ENCODE results near the gene PTPRT.

The PTPRT gene

DNA sequence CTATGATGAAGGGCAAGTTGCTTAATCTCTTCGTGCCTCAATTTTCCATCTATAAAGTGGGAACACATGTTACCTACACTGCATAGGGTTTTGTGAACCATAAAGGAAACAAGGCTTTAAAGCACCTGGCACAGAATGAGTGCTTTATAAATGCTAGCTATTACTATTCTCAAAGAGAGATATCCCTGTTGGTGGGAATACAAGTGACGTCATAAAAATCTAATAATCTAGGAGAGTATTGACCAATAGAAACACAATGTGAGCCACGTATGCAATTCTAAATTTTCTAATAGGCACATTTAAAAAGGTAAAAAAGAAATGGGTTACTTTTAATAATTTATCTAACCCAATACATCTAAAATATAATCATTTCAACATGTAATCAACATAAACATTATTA, 316.4 kb downstream of the PTPRT start:
- no peaks in the 10 kb centered on the region for H4K20me1 ChIP-seq (ENCODE audit: insufficient read depth, low read length)
- H3K27ac ChIP-seq (ENCODE audit: low read length), result no peak overlapping the region
- no peaks in the 10 kb centered on the region for H3K27me3 ChIP-seq (replicated peaks; ENCODE audit: insufficient read depth, low read length)
- no peak overlapping the region for H2AFZ ChIP-seq (ENCODE audit: low read length)
- DNase-seq, result no peak
- H3K4me2 ChIP-seq (ENCODE audit: low read depth, low read length), result no peak overlapping the region
- H3K4me1 ChIP-seq (ENCODE audit: low read length), result no peaks in the 10 kb centered on the region
- TF ChIP-seq EZH2phosphoT487 (IDR thresholded peaks at IDR 0.05; ENCODE audit: low read length), result no peak
- TF ChIP-seq, protein P1, sequence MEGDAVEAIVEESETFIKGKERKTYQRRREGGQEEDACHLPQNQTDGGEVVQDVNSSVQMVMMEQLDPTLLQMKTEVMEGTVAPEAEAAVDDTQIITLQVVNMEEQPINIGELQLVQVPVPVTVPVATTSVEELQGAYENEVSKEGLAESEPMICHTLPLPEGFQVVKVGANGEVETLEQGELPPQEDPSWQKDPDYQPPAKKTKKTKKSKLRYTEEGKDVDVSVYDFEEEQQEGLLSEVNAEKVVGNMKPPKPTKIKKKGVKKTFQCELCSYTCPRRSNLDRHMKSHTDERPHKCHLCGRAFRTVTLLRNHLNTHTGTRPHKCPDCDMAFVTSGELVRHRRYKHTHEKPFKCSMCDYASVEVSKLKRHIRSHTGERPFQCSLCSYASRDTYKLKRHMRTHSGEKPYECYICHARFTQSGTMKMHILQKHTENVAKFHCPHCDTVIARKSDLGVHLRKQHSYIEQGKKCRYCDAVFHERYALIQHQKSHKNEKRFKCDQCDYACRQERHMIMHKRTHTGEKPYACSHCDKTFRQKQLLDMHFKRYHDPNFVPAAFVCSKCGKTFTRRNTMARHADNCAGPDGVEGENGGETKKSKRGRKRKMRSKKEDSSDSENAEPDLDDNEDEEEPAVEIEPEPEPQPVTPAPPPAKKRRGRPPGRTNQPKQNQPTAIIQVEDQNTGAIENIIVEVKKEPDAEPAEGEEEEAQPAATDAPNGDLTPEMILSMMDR (IDR thresholded peaks at IDR 0.05; ENCODE audit: low read length), result no peak
- H3K79me2 ChIP-seq (ENCODE audit: low read length), result no peaks in the 10 kb centered on the region
- no peak overlapping the region for H3K9ac ChIP-seq (ENCODE audit: low read length)
- H3K36me3 ChIP-seq (replicated peaks; ENCODE audit: insufficient read depth, low read length), result no peaks in the 10 kb centered on the region
- no peak overlapping the region for H3K4me3 ChIP-seq (ENCODE audit: low read length)
- no peaks in the 10 kb centered on the region for H3K9me2 ChIP-seq (replicated peaks; ENCODE audit: insufficient read depth, low read length)
- no peaks in the 10 kb centered on the region for H3F3A ChIP-seq (ENCODE audit: insufficient read depth, low read length)
- H3K9me3 ChIP-seq (replicated peaks; ENCODE audit: insufficient read depth, low read length), result no peaks in the 10 kb centered on the region

DNA sequence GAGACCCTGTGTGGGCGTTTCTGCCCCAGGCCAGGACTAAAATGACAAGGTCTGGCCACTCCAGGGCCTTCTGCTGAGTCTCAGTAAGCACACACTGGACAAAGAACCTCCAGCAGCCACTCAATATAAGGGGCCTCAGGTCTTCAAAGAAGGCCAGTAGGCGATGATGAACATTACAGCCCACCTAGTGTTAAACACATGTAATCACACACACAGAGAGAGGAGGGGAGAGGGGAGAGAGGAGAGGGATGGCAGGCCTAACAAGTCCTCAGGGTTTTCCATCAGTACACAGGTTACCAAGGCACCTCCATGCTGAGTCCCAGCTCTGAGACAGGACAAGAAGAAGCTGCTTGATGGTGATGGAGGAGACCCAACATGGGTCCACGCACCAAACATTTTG, 325.6 kb downstream of the PTPRT start:
- Histone ChIP-seq H3K4me2 (ENCODE audit: low read depth, low read length) (no peak overlapping the region), H3K27me3 (replicated peaks; ENCODE audit: insufficient read depth, low read length) (no peaks in the 10 kb centered on the region), H3K9ac (ENCODE audit: low read length) (no peak overlapping the region), H3K9me2 (replicated peaks; ENCODE audit: insufficient read depth, low read length) (no peaks in the 10 kb centered on the region), H3K4me1 (ENCODE audit: low read length) (no peaks in the 10 kb centered on the region), H2AFZ (ENCODE audit: low read length) (no peak overlapping the region), H3K4me3 (ENCODE audit: low read length) (no peak overlapping the region), H3K9me3 (replicated peaks; ENCODE audit: insufficient read depth, low read length) (no peaks in the 10 kb centered on the region), H4K20me1 (ENCODE audit: insufficient read depth, low read length) (no peaks in the 10 kb centered on the region), H3K36me3 (replicated peaks; ENCODE audit: insufficient read depth, low read length) (no peaks in the 10 kb centered on the region), H3F3A (ENCODE audit: insufficient read depth, low read length) (no peaks in the 10 kb centered on the region), H3K79me2 (ENCODE audit: low read length) (no peaks in the 10 kb centered on the region), H3K27ac (ENCODE audit: low read length) (no peak overlapping the region)
- DNase-seq, result no peak
- no peak for TF ChIP-seq EZH2 (optimal IDR thresholded peaks at IDR 0.05; ENCODE audit: low read depth, low read length)
- TF ChIP-seq, protein P1 (IDR thresholded peaks at IDR 0.05; ENCODE audit: low read length), result no peak
- no peak for TF ChIP-seq EZH2phosphoT487 (IDR thresholded peaks at IDR 0.05; ENCODE audit: low read length)

- Histone ChIP-seq H2AFZ (ENCODE audit: low read length) (no peak overlapping the region), H3K9me2 (replicated peaks; ENCODE audit: insufficient read depth, low read length) (no peaks in the 10 kb centered on the region), H4K20me1 (ENCODE audit: insufficient read depth, low read length) (no peaks in the 10 kb centered on the region), H3K9ac (ENCODE audit: low read length) (no peak overlapping the region), H3K9me3 (replicated peaks; ENCODE audit: insufficient read depth, low read length) (no peaks in the 10 kb centered on the region), H3K36me3 (replicated peaks; ENCODE audit: insufficient read depth, low read length) (no peaks in the 10 kb centered on the region), H3K27ac (ENCODE audit: low read length) (no peak overlapping the region), H3K4me1 (ENCODE audit: low read length) (no peaks in the 10 kb centered on the region), H3F3A (ENCODE audit: insufficient read depth, low read length) (no peaks in the 10 kb centered on the region), H3K4me3 (ENCODE audit: low read length) (no peak overlapping the region), H3K27me3 (replicated peaks; ENCODE audit: insufficient read depth, low read length) (no peaks in the 10 kb centered on the region), H3K4me2 (ENCODE audit: low read depth, low read length) (no peak overlapping the region), H3K79me2 (ENCODE audit: low read length) (no peaks in the 10 kb centered on the region)
- no peak for TF ChIP-seq EZH2phosphoT487 (IDR thresholded peaks at IDR 0.05; ENCODE audit: low read length)
- TF ChIP-seq, protein P1 (IDR thresholded peaks at IDR 0.05; ENCODE audit: low read length), result no peak
- no peak for TF ChIP-seq EZH2 (optimal IDR thresholded peaks at IDR 0.05; ENCODE audit: low read depth, low read length)
- no peak for DNase-seq
These were observed 327.3 kb downstream of the PTPRT start for GRCh38 chr20:42862446-42862845.

Measured in MM.1S (cell line).